ENCODE data around the gene RNF141. TPM values are rescaled to one million over a fixed set of nuclear protein-coding genes. Genes with fewer than 3 reads are reported as not detected.

The RNF141 gene
- total RNA-seq, 1 experiment from 2014 or later: 23.2 TPM

GRCh38 chr11:10522921-10523320 is 18.1 kb downstream of the RNF141 start:
- Mint-ChIP-seq H3K4me1 (no peaks in the 10 kb centered on the region), H3K36me3 (peaks cover 5% of the 10 kb centered on the region; the same call in 1 of the 2 replicates), H3K4me3 (no peak overlapping the region), H3K27ac (no peak overlapping the region), H3K9me3 (no peaks in the 10 kb centered on the region), H3K27me3 (ENCODE audit: low read depth) (no peaks in the 10 kb centered on the region)
- CTCF ChIA-PET: interaction anchor here (0.6 kb wide), 1 partner anchor 381 kb away, joined by 3 read pairs; no protein-coding TSS in a partner anchor
- ATAC-seq: no peak
- POLR2A ChIA-PET: no interaction called here
- no peak for DNase-seq (ENCODE audit: low spot score)
- TF ChIP-seq RELA (CRISPR knock-in tag; IDR thresholded peaks at IDR 0.05; ENCODE audit: borderline replicate concordance): no peak
- TF ChIP-seq, protein P1, sequence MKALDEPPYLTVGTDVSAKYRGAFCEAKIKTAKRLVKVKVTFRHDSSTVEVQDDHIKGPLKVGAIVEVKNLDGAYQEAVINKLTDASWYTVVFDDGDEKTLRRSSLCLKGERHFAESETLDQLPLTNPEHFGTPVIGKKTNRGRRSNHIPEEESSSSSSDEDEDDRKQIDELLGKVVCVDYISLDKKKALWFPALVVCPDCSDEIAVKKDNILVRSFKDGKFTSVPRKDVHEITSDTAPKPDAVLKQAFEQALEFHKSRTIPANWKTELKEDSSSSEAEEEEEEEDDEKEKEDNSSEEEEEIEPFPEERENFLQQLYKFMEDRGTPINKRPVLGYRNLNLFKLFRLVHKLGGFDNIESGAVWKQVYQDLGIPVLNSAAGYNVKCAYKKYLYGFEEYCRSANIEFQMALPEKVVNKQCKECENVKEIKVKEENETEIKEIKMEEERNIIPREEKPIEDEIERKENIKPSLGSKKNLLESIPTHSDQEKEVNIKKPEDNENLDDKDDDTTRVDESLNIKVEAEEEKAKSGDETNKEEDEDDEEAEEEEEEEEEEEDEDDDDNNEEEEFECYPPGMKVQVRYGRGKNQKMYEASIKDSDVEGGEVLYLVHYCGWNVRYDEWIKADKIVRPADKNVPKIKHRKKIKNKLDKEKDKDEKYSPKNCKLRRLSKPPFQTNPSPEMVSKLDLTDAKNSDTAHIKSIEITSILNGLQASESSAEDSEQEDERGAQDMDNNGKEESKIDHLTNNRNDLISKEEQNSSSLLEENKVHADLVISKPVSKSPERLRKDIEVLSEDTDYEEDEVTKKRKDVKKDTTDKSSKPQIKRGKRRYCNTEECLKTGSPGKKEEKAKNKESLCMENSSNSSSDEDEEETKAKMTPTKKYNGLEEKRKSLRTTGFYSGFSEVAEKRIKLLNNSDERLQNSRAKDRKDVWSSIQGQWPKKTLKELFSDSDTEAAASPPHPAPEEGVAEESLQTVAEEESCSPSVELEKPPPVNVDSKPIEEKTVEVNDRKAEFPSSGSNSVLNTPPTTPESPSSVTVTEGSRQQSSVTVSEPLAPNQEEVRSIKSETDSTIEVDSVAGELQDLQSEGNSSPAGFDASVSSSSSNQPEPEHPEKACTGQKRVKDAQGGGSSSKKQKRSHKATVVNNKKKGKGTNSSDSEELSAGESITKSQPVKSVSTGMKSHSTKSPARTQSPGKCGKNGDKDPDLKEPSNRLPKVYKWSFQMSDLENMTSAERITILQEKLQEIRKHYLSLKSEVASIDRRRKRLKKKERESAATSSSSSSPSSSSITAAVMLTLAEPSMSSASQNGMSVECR (CRISPR knock-in tag; IDR thresholded peaks at IDR 0.05; ENCODE audit: borderline replicate concordance): no peak
- no peak for TF ChIP-seq JUN (CRISPR knock-in tag; IDR thresholded peaks at IDR 0.05)
- TF ChIP-seq ZNF121 (CRISPR knock-in tag; IDR thresholded peaks at IDR 0.05): no peak
- TF ChIP-seq, protein P2, sequence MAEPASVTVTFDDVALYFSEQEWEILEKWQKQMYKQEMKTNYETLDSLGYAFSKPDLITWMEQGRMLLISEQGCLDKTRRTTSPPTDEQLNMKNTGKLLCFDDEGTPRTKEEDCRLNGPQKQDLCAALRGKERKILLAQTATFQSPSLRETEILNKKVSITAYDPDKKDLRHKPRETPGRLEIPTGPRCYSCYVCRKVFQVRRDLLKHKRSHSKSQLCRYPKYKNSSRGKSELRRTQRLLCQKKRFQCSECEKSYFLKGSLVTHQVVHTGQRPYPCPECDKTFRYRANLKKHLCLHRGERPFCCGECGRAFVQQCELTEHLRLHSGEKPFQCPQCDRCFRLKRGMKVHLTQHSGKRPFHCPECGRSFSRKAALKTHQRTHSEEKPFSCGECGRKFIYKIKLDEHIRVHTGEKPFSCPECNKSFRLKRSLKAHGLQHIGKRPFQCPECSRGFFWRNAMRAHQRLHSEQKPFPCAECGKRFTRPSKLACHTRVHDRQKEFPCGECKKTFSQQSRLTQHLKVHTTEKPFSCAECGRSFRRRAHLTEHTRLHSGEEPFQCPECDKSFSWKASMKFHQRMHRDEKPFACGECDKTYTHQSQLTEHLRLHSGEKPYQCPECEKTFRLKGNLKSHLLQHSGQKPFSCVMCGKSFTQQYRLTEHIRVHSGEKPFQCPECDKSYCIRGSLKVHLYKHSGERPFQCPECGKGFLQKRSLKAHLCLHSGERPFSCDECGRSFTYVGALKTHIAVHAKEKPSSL (CRISPR knock-in tag; conservative IDR thresholded peaks at IDR 0.05): no peak

GRCh38 chr11:10522276-10522675 is 18.7 kb downstream of the RNF141 start:
- DNase-seq (ENCODE audit: low spot score) (no peak), ATAC-seq (no peak)
- POLR2A ChIA-PET: no interaction called here
- Mint-ChIP-seq H3K4me1 (no peaks in the 10 kb centered on the region), H3K36me3 (peaks cover 5% of the 10 kb centered on the region; the same call in 1 of the 2 replicates), H3K27ac (no peak overlapping the region), H3K4me3 (no peak overlapping the region), H3K9me3 (no peaks in the 10 kb centered on the region), H3K27me3 (ENCODE audit: low read depth) (no peaks in the 10 kb centered on the region)
- CTCF ChIA-PET: no interaction called here
- TF ChIP-seq, protein P1 (CRISPR knock-in tag; IDR thresholded peaks at IDR 0.05; ENCODE audit: borderline replicate concordance): no peak
- TF ChIP-seq, protein P3, sequence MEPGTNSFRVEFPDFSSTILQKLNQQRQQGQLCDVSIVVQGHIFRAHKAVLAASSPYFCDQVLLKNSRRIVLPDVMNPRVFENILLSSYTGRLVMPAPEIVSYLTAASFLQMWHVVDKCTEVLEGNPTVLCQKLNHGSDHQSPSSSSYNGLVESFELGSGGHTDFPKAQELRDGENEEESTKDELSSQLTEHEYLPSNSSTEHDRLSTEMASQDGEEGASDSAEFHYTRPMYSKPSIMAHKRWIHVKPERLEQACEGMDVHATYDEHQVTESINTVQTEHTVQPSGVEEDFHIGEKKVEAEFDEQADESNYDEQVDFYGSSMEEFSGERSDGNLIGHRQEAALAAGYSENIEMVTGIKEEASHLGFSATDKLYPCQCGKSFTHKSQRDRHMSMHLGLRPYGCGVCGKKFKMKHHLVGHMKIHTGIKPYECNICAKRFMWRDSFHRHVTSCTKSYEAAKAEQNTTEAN (CRISPR knock-in tag; IDR thresholded peaks at IDR 0.05): no peak
- no peak for TF ChIP-seq RELA (CRISPR knock-in tag; IDR thresholded peaks at IDR 0.05; ENCODE audit: borderline replicate concordance)
- no peak for TF ChIP-seq NR1H2 (CRISPR knock-in tag; IDR thresholded peaks at IDR 0.05)
- TF ChIP-seq SMAD3 (CRISPR knock-in tag; IDR thresholded peaks at IDR 0.05; ENCODE audit: borderline replicate concordance): no peak
- no peak for TF ChIP-seq EMX1 (CRISPR knock-in tag; IDR thresholded peaks at IDR 0.05)
- no peak for TF ChIP-seq ATF1 (CRISPR knock-in tag; IDR thresholded peaks at IDR 0.05)
- no peak for TF ChIP-seq JUN (CRISPR knock-in tag; IDR thresholded peaks at IDR 0.05)
- no peak for TF ChIP-seq ZNF232 (CRISPR knock-in tag; IDR thresholded peaks at IDR 0.05)
- TF ChIP-seq GTF2I (CRISPR knock-in tag; conservative IDR thresholded peaks at IDR 0.05): no peak
- TF ChIP-seq KAT7 (CRISPR knock-in tag; IDR thresholded peaks at IDR 0.05; ENCODE audit: borderline replicate concordance): no peak
- TF ChIP-seq, protein P4, sequence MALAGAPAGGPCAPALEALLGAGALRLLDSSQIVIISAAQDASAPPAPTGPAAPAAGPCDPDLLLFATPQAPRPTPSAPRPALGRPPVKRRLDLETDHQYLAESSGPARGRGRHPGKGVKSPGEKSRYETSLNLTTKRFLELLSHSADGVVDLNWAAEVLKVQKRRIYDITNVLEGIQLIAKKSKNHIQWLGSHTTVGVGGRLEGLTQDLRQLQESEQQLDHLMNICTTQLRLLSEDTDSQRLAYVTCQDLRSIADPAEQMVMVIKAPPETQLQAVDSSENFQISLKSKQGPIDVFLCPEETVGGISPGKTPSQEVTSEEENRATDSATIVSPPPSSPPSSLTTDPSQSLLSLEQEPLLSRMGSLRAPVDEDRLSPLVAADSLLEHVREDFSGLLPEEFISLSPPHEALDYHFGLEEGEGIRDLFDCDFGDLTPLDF (CRISPR knock-in tag; IDR thresholded peaks at IDR 0.05): no peak
- TF ChIP-seq, protein P5, sequence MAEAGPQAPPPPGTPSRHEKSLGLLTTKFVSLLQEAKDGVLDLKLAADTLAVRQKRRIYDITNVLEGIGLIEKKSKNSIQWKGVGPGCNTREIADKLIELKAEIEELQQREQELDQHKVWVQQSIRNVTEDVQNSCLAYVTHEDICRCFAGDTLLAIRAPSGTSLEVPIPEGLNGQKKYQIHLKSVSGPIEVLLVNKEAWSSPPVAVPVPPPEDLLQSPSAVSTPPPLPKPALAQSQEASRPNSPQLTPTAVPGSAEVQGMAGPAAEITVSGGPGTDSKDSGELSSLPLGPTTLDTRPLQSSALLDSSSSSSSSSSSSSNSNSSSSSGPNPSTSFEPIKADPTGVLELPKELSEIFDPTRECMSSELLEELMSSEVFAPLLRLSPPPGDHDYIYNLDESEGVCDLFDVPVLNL (CRISPR knock-in tag; IDR thresholded peaks at IDR 0.05; ENCODE audit: borderline replicate concordance, low read depth): no peak
- TF ChIP-seq, protein P6, sequence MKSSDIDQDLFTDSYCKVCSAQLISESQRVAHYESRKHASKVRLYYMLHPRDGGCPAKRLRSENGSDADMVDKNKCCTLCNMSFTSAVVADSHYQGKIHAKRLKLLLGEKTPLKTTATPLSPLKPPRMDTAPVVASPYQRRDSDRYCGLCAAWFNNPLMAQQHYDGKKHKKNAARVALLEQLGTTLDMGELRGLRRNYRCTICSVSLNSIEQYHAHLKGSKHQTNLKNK (CRISPR knock-in tag; IDR thresholded peaks at IDR 0.05): no peak
- TF ChIP-seq, protein P7, sequence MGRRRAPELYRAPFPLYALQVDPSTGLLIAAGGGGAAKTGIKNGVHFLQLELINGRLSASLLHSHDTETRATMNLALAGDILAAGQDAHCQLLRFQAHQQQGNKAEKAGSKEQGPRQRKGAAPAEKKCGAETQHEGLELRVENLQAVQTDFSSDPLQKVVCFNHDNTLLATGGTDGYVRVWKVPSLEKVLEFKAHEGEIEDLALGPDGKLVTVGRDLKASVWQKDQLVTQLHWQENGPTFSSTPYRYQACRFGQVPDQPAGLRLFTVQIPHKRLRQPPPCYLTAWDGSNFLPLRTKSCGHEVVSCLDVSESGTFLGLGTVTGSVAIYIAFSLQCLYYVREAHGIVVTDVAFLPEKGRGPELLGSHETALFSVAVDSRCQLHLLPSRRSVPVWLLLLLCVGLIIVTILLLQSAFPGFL (CRISPR knock-in tag; IDR thresholded peaks at IDR 0.05; ENCODE audit: borderline replicate concordance): no peak
- no peak for TF ChIP-seq GABPB1 (CRISPR knock-in tag; IDR thresholded peaks at IDR 0.05)

Data from WTC11 (cell line).